Transverse colon (tissue), 4 donors: ENCODE measurements around the gene GLO1. TPM values are rescaled to one million over a fixed set of nuclear protein-coding genes. Genes with fewer than 3 reads are reported as not detected.
A peak's percentile ranks its signal among the peaks of the same experiment; 100 is the strongest.

Experiments used
- DNase-seq: peaks from one replicate; pipeline ENCODE4 v3.0.0-alpha.2; 2019
- H3K27ac ChIP-seq, 4 donors: fragments of 200-600 bp; sonication (generic); 2 replicates each; pipeline ENCODE4 v1.5.1; 2016 to 2018; ENCODE audit warnings: inconsistent platforms in 4 of 4
- H3K27me3 ChIP-seq: fragments of 200-600 bp; sonication (generic); 2 replicates; pipeline ENCODE4 v1.5.1; 2017; ENCODE audit warnings: inconsistent platforms
- H3K36me3 ChIP-seq, 4 donors: fragments of 200-600 bp; sonication (generic); 2 replicates each; pipeline ENCODE4 v1.5.1; 2017 to 2019; ENCODE audit warnings: inconsistent platforms in 4 of 4
- H3K4me1 ChIP-seq, 4 donors: fragments of 200-600 bp; sonication (generic); 2 replicates each; pipeline ENCODE4 v1.5.1; 2017 to 2020; ENCODE audit warnings: inconsistent platforms in 4 of 4
- H3K4me3 ChIP-seq, 4 donors: fragments of 200-600 bp; sonication (generic); 1 replicate in 1 of 4; 2 replicates in 3 of 4; pipeline versions ENCODE4 v1.5.1 to v1.6.1; 2017 to 2019; ENCODE audit warnings: inconsistent platforms in 4 of 4
- H3K9me3 ChIP-seq, 2 donors: fragments of 200-600 bp; sonication (generic); 2 replicates each; pipeline ENCODE4 v1.5.1; 2017 to 2019; ENCODE audit warnings: inconsistent platforms in 2 of 2
- EP300 ChIP-seq: sonication (generic); formaldehyde crosslinking; IDR thresholded peaks from one replicate; pipeline ENCODE4 v1.6.1; 2017; ENCODE audit warnings: antibody characterized with exemption, low read depth
- POLR2A ChIP-seq: fragments of 450-650 bp; IDR thresholded peaks from one replicate; pipeline ENCODE4 v1.6.1; 2016; ENCODE audit warnings: antibody characterized with exemption, mild to moderate bottlenecking, moderate library complexity
- POLR2AphosphoS5 ChIP-seq, 3 donors: sonication (generic); formaldehyde crosslinking; IDR thresholded peaks; one replicate each; pipeline ENCODE4 v1.6.1; 2016; ENCODE audit warnings: antibody characterized with exemption in 3 of 3
- WGBS, 2 donors: methylation state at CpG; one replicate each; pipeline ENCODE4 v1.1.5; 2018; ENCODE audit warnings: low coverage in 1 of 2; 5-methylcytosine and 5-hydroxymethylcytosine counted together
- in situ Hi-C, 4 donors: fragments of 200-750 bp; cut with MboI; loops; one replicate each; pipeline versions ENCODE4 v1.15.0 to v1.15.1; 2017; ENCODE audit warnings: low sequenced_read_pairs in 3 of 4, low pct_ligation_motif_present in 1 of 4, low pct_unique_long_range_greater_than_20kb in 1 of 4
- intact Hi-C: fragments of 100-400 bp; cut with DNase I; formaldehyde crosslinking; loops from one replicate; pipeline ENCODE4 v1.15.1; 2023; ENCODE audit warnings: low total_unique reads
- total RNA-seq, 4 donors: library from RNA; depleted of rRNA; stranded (reverse); fragments of >200 nt; gene quantifications; one replicate each; pipeline ENCODE4 v1.1.0, GENCODE V29; 2016
- TF ChIP-seq, protein P1 (sequence below), 5 experiments: fragments of 200-600 bp in 3 of 5; fragments of 450-650 bp in 2 of 5; sonication (generic) in 3 of 5; IDR thresholded peaks; 1 replicate in 2 of 5; 2 replicates in 3 of 5; pipeline ENCODE4 v1.5.1; 2016 to 2017; ENCODE audit warnings: antibody characterized with exemption in 5 of 5, inconsistent platforms in 3 of 5, mild to moderate bottlenecking in 2 of 5, moderate library complexity in 1 of 5

GLO1 gene
- total RNA-seq, 4 donors from 2014 or later: 15.3 to 56.1 (median 36.6) TPM

DNA sequence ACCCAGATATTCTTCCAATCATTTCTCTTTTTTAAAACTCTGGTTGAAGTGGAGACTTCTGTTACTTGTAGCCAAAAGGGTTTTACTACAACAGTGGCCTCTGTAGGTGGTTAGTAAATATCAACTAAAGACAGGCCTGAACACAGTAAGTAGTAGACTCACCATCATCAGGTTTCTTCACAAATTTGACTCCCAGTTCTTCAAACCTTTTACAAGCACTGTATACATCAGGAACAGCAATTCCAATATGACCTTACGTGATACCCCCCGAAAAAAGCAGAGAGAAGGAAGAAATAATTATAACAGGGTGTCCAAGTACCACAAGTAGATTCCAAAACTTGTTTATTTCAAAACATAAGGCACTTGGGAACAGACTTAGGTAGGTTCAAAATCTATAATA is 21.1 kb downstream of the GLO1 start:
- no peaks in the 10 kb centered on the region for H3K9me3 ChIP-seq
- WGBS, 2 donors: 96% methylated on average over 2 of the region's 2 CpGs
- no peak overlapping the region for H3K4me3 ChIP-seq
- H3K27ac ChIP-seq: no peak overlapping the region
- TF ChIP-seq POLR2AphosphoS5 (IDR thresholded peaks at IDR 0.05): no peak
- no peak for TF ChIP-seq POLR2A
- TF ChIP-seq, protein P1, sequence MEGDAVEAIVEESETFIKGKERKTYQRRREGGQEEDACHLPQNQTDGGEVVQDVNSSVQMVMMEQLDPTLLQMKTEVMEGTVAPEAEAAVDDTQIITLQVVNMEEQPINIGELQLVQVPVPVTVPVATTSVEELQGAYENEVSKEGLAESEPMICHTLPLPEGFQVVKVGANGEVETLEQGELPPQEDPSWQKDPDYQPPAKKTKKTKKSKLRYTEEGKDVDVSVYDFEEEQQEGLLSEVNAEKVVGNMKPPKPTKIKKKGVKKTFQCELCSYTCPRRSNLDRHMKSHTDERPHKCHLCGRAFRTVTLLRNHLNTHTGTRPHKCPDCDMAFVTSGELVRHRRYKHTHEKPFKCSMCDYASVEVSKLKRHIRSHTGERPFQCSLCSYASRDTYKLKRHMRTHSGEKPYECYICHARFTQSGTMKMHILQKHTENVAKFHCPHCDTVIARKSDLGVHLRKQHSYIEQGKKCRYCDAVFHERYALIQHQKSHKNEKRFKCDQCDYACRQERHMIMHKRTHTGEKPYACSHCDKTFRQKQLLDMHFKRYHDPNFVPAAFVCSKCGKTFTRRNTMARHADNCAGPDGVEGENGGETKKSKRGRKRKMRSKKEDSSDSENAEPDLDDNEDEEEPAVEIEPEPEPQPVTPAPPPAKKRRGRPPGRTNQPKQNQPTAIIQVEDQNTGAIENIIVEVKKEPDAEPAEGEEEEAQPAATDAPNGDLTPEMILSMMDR (IDR thresholded peaks at IDR 0.05): no peak
- TF ChIP-seq EP300: no peak
- H3K27me3 ChIP-seq: no peaks in the 10 kb centered on the region
- H3K4me1 ChIP-seq: peaks cover 0 to 7% (median 0%) of the 10 kb centered on the region in 4 donors
- in situ Hi-C loops (no loop called here), intact Hi-C loops (no loop called here)
- H3K36me3 ChIP-seq: peaks cover 0 to 34% (median 10%) of the 10 kb centered on the region in 4 donors
- no peak for DNase-seq

DNA sequence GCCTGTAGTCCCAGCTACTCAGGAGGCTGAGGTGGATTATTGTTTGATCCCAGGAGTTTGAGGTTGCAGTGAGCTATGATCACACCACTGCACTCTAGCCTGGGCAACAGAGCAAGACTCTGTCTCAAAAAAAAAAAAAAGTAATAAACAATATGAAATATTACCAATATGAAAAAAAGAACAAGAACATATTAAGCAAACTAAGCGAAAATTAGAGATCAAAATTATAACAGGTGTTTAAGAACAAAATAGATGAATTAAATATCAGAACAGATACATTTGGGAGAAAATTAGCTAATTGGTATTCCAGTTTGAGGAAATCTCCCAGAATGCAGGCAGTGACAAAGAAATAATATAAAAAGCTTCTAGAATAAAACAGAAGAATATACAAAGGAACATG is 23.3 kb downstream of the GLO1 start:
- TF ChIP-seq, protein P1 (IDR thresholded peaks at IDR 0.05): no peak
- no peak for TF ChIP-seq POLR2AphosphoS5 (IDR thresholded peaks at IDR 0.05)
- no peak for TF ChIP-seq EP300
- no peak for TF ChIP-seq POLR2A
- H3K4me1 ChIP-seq: no peaks in the 10 kb centered on the region
- no peak overlapping the region for H3K4me3 ChIP-seq
- DNase-seq: no peak
- no peak overlapping the region for H3K27ac ChIP-seq
- 92 to 100% methylated on average over 1 of the region's 1 CpG for WGBS, 2 donors
- in situ Hi-C loops: no loop called here
- H3K36me3 ChIP-seq: peaks cover 0 to 34% (median 10%) of the 10 kb centered on the region in 4 donors
- H3K27me3 ChIP-seq: no peaks in the 10 kb centered on the region
- no peaks in the 10 kb centered on the region for H3K9me3 ChIP-seq
- intact Hi-C loops: no loop called here

DNA sequence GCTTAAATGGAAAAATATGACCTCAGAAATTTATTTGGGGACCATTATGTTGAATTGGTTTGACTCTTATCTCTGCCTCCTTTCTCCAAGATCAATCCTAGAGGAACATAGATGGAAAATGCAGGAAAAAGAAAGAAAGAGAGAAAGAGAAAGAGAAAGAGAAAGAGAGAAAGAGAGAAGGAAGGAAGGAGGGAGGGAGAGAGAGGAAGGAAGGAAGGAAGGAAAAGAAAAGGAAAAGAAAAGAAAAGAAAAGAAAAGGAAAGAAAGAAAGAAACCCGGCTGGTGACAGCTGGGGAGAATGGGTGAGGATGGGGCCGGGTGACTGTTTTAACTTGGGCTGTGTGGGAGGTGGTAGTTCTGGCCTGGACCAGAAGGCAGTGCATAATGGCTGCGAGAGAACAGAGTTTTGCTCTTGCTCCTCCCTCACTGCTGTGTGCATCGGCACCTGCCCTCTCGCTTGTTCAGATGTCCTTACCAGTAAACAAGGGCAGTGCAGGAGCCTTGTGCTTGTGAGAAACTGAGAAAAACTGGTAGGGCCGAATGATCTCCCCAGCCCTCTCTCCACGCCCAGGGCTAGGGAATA is 24.7 kb downstream of the GLO1 start:
- H3K27me3 ChIP-seq: no peaks in the 10 kb centered on the region
- WGBS, 2 donors: 60 to 75% methylated on average over 2 to 7 of the region's 7 CpGs
- no peaks in the 10 kb centered on the region for H3K9me3 ChIP-seq
- peak; percentile 11 for DNase-seq
- H3K36me3 ChIP-seq: peaks cover 0 to 24% (median 10%) of the 10 kb centered on the region in 4 donors
- H3K4me1 ChIP-seq: no peaks in the 10 kb centered on the region
- H3K27ac ChIP-seq: peak overlapping the region in 1 of 4 donors; percentile 55
- no peak overlapping the region for H3K4me3 ChIP-seq
- intact Hi-C loops (no loop called here), in situ Hi-C loops (no loop called here)
- TF ChIP-seq EP300: no peak
- TF ChIP-seq, protein P1 (IDR thresholded peaks at IDR 0.05): no peak
- no peak for TF ChIP-seq POLR2A
- no peak for TF ChIP-seq POLR2AphosphoS5 (IDR thresholded peaks at IDR 0.05)

DNA sequence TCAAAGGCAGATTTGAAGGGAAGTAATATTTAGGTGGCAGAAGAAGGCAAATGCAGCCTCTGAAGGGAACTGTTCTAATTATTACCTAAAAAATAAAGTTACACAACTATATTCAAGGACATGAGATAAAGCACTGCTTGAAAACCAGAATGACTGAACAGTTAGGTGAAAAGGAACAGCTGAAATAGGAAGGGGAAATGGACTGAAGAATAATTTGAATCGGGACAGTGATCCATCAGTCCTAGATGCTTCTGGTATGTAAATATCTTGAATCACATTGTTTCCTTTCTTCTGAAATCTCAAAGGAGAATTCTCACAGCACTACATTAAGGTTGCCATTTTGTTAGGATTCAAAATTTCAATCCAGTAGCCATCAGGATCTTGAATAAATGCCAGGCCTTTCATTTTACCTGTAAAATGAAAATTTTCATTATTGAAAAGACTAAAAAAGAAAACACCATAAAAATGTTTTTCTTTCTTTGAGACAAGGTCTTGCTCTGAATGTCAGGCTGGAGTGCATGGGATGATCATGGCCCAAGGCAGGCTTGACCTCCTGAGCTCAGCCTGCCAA is 25.9 kb downstream of the GLO1 start:
- no peak overlapping the region for H3K4me3 ChIP-seq
- H3K27me3 ChIP-seq: no peaks in the 10 kb centered on the region
- DNase-seq: no peak
- H3K4me1 ChIP-seq: no peaks in the 10 kb centered on the region
- no peaks in the 10 kb centered on the region for H3K9me3 ChIP-seq
- in situ Hi-C loops: no loop called here
- peak overlapping the region; percentile 2 to 55 (median 45) for H3K27ac ChIP-seq
- 70 to 78% methylated on average over 1 of the region's 1 CpG for WGBS, 2 donors
- H3K36me3 ChIP-seq: peaks cover 0 to 12% (median 5%) of the 10 kb centered on the region in 4 donors
- no peak for TF ChIP-seq POLR2AphosphoS5 (IDR thresholded peaks at IDR 0.05)
- no peak for TF ChIP-seq EP300
- TF ChIP-seq, protein P1 (IDR thresholded peaks at IDR 0.05): no peak
- no peak for TF ChIP-seq POLR2A
- intact Hi-C loops: no loop called here
